GM12892 (cell line): ENCODE results near the gene CDH6.

ENCODE experiments used
- DNase-seq: peaks from one replicate; pipeline ENCODE4 v3.0.0; 2011; ENCODE audit not compliant: insufficient read length
- FAIRE-seq: peaks from 2 replicates; lab custom pipeline; 2011; peaks lifted over from hg19 to GRCh38; lab: Jason Lieb, UNC
- POLR2A ChIP-seq: IDR thresholded peaks from 2 replicates; pipeline ENCODE4 v1.6.1; 2011; ENCODE audit warnings: low read depth, low read length, control low read depth
- POLR2AphosphoS5 ChIP-seq: IDR thresholded peaks from 2 replicates; pipeline ENCODE4 v1.6.1; 2011; ENCODE audit warnings: low read depth, low read length, control low read depth
- TAF1 ChIP-seq: IDR thresholded peaks from 2 replicates; pipeline ENCODE4 v1.6.1; 2011; ENCODE audit warnings: low read depth, mild to moderate bottlenecking, control low read depth, low read length, borderline replicate concordance

Gene CDH6

GRCh38 chr5:31365776-31366175, 172.3 kb downstream of the CDH6 start:
- no peak for TF ChIP-seq TAF1
- no peak for TF ChIP-seq POLR2AphosphoS5
- no peak for TF ChIP-seq POLR2A
- FAIRE-seq (no peak), DNase-seq (no peak)

DNA sequence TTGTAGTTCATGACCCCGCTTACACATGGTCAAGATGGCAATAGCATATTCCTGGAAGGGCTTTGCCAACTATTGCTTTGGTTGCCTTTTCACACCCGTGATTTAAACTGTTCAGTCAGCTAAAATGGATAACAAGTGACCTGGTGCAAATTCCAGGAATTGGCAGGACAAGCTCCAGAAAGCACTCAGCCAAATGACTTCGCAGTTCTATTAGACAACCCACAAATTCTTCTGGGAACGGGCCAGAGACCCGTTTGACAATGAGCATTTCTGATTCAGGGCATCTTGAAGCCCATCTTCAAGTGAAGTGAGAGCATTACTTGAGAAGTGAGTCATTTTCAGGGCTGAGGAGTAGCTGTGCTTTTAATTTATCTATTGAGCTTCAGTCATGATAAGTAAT, 173.5 kb downstream of the CDH6 start:
- TF ChIP-seq POLR2A: no peak
- no peak for TF ChIP-seq POLR2AphosphoS5
- TF ChIP-seq TAF1: no peak
- DNase-seq (no peak), FAIRE-seq (no peak)

- no peak for TF ChIP-seq TAF1
- no peak for TF ChIP-seq POLR2A
- TF ChIP-seq POLR2AphosphoS5: no peak
- FAIRE-seq: no peak
- DNase-seq: no peak
Observed at GRCh38 chr5:31372124-31372523, 178.6 kb downstream of the CDH6 start.

DNA sequence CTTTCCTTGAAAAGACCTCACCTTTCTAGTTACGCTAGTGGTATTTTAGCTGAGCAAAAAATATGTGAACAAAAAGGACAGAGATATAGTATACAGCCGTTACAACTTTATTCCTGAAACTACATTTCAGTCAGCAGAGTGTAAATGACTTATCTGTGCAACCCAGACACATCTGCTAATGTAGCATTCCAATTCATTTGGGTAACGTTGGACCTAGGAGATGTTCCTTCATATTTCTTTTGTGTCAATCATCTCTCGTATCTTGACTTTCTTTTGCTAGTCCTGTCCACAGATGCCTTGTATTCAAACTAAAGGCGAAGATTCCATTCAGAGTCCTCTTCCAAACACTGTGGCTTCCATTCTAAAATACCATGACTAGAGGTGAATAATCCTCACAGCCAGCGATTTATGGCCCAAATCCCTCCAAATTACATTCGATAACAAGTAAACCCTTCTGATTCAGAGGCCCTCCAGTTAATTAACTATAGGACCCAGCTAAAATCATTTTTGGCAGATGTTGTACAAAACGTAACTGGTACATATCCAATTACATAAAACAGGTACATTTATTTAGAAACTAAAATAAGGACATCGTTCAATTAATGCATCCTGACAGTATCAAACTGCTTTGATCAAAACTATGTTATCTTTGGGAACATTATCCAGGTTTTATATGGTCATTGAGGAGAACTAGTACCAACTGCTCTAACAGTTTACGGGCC, 182.7 kb downstream of the CDH6 start:
- FAIRE-seq (no peak), DNase-seq (no peak)
- TF ChIP-seq TAF1 (no peak), POLR2AphosphoS5 (no peak), POLR2A (no peak)

DNA sequence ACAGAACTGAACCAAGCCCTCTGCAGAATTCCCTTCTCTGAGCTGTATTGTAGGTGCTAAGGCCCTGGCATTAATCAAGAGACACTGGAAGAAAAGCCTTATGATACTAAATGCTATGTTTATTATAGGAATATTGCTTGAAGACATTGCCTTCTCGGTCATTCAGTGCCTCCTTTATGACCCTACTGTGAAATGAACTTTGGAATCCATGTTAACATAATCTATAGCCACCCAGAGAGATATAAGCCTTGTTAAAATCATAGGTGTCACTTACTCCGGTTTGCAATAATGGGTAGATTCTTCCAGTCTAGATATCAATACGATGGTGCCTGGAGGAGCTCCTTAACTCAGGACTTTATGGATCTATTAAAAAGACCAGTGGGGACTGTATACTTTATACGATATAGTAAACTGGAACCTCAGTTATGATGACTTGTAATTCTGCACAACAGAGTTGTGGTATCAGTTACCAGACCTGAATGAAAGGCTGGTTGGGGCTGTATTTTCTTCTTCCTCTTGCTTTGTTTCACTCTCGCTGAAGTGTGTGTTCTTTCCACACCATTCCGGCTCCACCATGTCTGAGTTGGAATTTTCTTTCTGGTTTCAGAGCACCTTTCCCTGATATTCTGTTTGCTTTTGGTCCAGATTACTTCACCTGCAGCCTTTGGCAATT, 183.9 kb downstream of the CDH6 start:
- TF ChIP-seq TAF1 (no peak), POLR2AphosphoS5 (no peak), POLR2A (no peak)
- DNase-seq (no peak), FAIRE-seq (no peak)

- no peak for DNase-seq
Observed at GRCh38 chr5:31378136-31378535, 184.7 kb downstream of the CDH6 start.

More at GRCh38 chr5:31378136-31378535, 184.7 kb downstream of the CDH6 start:
- TF ChIP-seq TAF1: no peak
- no peak for FAIRE-seq
